Glutamatergic neuron (in vitro differentiated cells): Measurements from ENCODE around the gene SYNDIG1. TPM values are rescaled to one million over a fixed set of nuclear protein-coding genes. Genes with fewer than 3 reads are reported as not detected.

ENCODE experiments used
- DNase-seq: peaks from one replicate; pipeline ENCODE4 v3.0.0; 2022
- H3K27ac Mint-ChIP-seq: one replicate; pipeline ENCODE4 v1.8.0; 2020; ENCODE audit warnings: mild to moderate bottlenecking, mixed read lengths, inconsistent platforms; ENCODE audit not compliant: unreplicated experiment
- H3K27me3 Mint-ChIP-seq: one replicate; pipeline ENCODE4 v1.8.0; 2020; ENCODE audit warnings: mild to moderate bottlenecking, moderate library complexity, mixed read lengths, inconsistent platforms; ENCODE audit not compliant: unreplicated experiment
- H3K36me3 Mint-ChIP-seq: one replicate; pipeline ENCODE4 v1.8.0; 2020; ENCODE audit warnings: mild to moderate bottlenecking, mixed read lengths, inconsistent platforms; ENCODE audit not compliant: unreplicated experiment
- H3K4me1 Mint-ChIP-seq: one replicate; pipeline ENCODE4 v1.8.0; 2020; ENCODE audit warnings: mild to moderate bottlenecking, low read depth, mixed read lengths, inconsistent platforms; ENCODE audit not compliant: unreplicated experiment
- H3K4me3 Mint-ChIP-seq: one replicate; pipeline ENCODE4 v1.8.0; 2020; ENCODE audit warnings: mild to moderate bottlenecking, mixed read lengths, inconsistent platforms; ENCODE audit not compliant: unreplicated experiment
- H3K9me3 Mint-ChIP-seq: one replicate; pipeline ENCODE4 v1.8.0; 2020; ENCODE audit warnings: mild to moderate bottlenecking, moderate library complexity, mixed read lengths, inconsistent platforms; ENCODE audit not compliant: unreplicated experiment
- total RNA-seq: library from RNA; stranded (reverse); fragmentation: NEBNext Ultra II Directional; extraction: Animal tissue kit (Norgen Biotek cat#: 25700); gene quantifications from one replicate; pipeline ENCODE4 v1.2.1, GENCODE V29; 2021; ENCODE audit not compliant: unreplicated experiment
- TF ChIP-seq, protein P1 (sequence below): fragments of 200-600 bp; sonication (generic); IDR thresholded peaks from one replicate; pipeline ENCODE4 v1.5.0; 2021; ENCODE audit not compliant: partially characterized antibody, unreplicated experiment

Gene SYNDIG1
- total RNA-seq, 1 donor from 2014 or later = 10.4 TPM

- TF ChIP-seq, protein P1, sequence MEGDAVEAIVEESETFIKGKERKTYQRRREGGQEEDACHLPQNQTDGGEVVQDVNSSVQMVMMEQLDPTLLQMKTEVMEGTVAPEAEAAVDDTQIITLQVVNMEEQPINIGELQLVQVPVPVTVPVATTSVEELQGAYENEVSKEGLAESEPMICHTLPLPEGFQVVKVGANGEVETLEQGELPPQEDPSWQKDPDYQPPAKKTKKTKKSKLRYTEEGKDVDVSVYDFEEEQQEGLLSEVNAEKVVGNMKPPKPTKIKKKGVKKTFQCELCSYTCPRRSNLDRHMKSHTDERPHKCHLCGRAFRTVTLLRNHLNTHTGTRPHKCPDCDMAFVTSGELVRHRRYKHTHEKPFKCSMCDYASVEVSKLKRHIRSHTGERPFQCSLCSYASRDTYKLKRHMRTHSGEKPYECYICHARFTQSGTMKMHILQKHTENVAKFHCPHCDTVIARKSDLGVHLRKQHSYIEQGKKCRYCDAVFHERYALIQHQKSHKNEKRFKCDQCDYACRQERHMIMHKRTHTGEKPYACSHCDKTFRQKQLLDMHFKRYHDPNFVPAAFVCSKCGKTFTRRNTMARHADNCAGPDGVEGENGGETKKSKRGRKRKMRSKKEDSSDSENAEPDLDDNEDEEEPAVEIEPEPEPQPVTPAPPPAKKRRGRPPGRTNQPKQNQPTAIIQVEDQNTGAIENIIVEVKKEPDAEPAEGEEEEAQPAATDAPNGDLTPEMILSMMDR = no peak
- no peak overlapping the region for H3K27ac Mint-ChIP-seq
- DNase-seq = no peak
- peaks cover 30% of the 10 kb centered on the region for H3K4me1 Mint-ChIP-seq
- H3K27me3 Mint-ChIP-seq = peaks cover 4% of the 10 kb centered on the region
- no peaks in the 10 kb centered on the region for H3K36me3 Mint-ChIP-seq
- H3K4me3 Mint-ChIP-seq = no peak overlapping the region
- H3K9me3 Mint-ChIP-seq = peaks cover 1% of the 10 kb centered on the region
These were observed 6.9 kb upstream of the SYNDIG1 start for GRCh38 chr20:24462460-24463010.

DNA sequence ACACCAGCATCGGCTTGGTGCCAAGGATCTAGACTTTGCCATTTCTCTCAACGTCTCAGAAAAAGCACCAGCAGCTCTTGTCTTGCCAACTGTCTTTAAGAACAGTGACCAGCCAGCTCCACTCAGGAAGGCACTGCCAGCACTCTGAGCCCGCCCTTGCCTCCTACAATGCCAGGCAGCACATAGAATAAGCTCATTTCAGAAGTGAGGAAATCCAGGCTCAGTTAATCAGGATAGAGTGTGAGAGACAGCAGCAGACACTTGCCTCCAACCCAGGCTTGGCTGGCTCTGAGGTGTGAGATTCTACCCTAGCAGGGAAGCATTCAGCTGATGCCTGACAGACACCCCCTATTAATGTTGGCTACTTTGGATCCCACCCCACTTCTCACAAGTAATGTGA is 4.3 kb upstream of the SYNDIG1 start:
- Mint-ChIP-seq H3K4me3 (no peak overlapping the region), H3K27me3 (peaks cover 5% of the 10 kb centered on the region), H3K4me1 (peaks cover 30% of the 10 kb centered on the region), H3K36me3 (no peaks in the 10 kb centered on the region), H3K27ac (no peak overlapping the region), H3K9me3 (peaks cover 9% of the 10 kb centered on the region)
- TF ChIP-seq, protein P1 = no peak
- DNase-seq = no peak

GRCh38 chr20:24465730-24466129 is 3.7 kb upstream of the SYNDIG1 start:
- TF ChIP-seq, protein P1 = no peak
- Mint-ChIP-seq H3K36me3 (no peaks in the 10 kb centered on the region), H3K9me3 (peaks cover 9% of the 10 kb centered on the region), H3K4me1 (peaks cover 30% of the 10 kb centered on the region), H3K27ac (no peak overlapping the region), H3K27me3 (peaks cover 5% of the 10 kb centered on the region), H3K4me3 (no peak overlapping the region)
- DNase-seq = no peak

DNA sequence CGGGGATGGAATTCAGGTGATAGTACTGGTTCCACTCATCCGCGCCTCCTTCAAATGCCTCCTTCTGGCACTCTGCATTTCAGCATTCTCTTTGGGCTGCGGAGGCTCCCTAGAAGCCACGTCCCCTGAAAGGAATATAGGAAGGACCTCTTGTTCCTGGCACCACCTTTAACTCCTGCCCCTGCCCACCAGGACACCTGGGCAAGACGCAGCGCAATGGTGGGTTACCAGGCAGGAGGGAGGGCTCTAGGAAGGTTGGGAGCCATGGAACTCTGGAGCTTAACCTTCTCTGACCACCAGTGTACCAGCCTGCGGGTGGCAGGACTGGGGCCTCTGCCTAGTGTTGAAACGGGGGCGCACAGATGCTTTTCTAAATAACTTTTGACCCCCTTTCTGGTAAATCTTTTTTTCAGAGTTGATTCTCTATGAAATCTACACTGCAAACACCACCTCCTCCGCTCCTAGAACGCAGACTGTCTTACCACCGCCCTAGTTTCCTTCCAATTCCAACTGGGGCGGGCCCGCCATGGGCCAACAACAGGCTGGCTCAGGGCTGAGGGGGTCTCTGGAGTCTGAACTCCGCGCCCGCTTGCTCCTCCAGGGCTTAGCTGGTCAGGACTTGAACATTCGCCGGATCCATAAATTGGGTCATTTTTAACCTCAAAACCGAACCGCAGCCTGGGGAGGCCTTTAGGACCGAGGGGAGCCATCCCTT is 871 bp upstream of the SYNDIG1 start:
- Mint-ChIP-seq H3K27me3 (peaks cover 5% of the 10 kb centered on the region), H3K36me3 (no peaks in the 10 kb centered on the region), H3K4me3 (peak overlapping the region; percentile 59), H3K27ac (peak overlapping the region; percentile 15), H3K4me1 (peaks cover 39% of the 10 kb centered on the region), H3K9me3 (peaks cover 15% of the 10 kb centered on the region)
- no peak for DNase-seq
- TF ChIP-seq, protein P1 = no peak
